Esophagus muscularis mucosa (tissue), 4 donors: Measurements from ENCODE around the gene HIBADH.

Experiments
- CTCF ChIP-seq, 3 experiments: fragments of 200-600 bp in 2 of 3; fragments of 450-650 bp in 1 of 3; sonication (generic) in 2 of 3; IDR thresholded peaks; one replicate each; pipeline ENCODE4 v1.5.1; 2017 to 2019; ENCODE audit warnings: antibody characterized with exemption in 3 of 3, mild to moderate bottlenecking in 2 of 3, moderate library complexity in 1 of 3
- EP300 ChIP-seq: sonication (generic); formaldehyde crosslinking; IDR thresholded peaks from one replicate; pipeline ENCODE4 v1.6.1; 2017; ENCODE audit warnings: antibody characterized with exemption
- POLR2A ChIP-seq: fragments of 450-650 bp; IDR thresholded peaks from one replicate; pipeline ENCODE4 v1.6.1; 2017; ENCODE audit warnings: antibody characterized with exemption, moderate library complexity, mild to moderate bottlenecking, low read depth

GRCh38 chr7:27593226-27593625 is 69.5 kb downstream of the HIBADH start:
- TF ChIP-seq CTCF (IDR thresholded peaks at IDR 0.05) (no peak), POLR2A (no peak), EP300 (no peak)
